Hematopoietic multipotent progenitor cell treated with erythropoietin and hydrocortisone succinate and interleukin-3 and kit ligand, for 4 days (in vitro differentiated cells): ENCODE results near the gene AHNAK2.
"Not testable (repeated sequence)": the region's sequence is repeated elsewhere in the genome, so short reads cannot be mapped to it uniquely, and the experiment has no call there.

Source experiments
- DNase-seq: peaks from one replicate; pipeline ENCODE4 v3.0.0-alpha.2; 2015

AHNAK2 gene

DNA sequence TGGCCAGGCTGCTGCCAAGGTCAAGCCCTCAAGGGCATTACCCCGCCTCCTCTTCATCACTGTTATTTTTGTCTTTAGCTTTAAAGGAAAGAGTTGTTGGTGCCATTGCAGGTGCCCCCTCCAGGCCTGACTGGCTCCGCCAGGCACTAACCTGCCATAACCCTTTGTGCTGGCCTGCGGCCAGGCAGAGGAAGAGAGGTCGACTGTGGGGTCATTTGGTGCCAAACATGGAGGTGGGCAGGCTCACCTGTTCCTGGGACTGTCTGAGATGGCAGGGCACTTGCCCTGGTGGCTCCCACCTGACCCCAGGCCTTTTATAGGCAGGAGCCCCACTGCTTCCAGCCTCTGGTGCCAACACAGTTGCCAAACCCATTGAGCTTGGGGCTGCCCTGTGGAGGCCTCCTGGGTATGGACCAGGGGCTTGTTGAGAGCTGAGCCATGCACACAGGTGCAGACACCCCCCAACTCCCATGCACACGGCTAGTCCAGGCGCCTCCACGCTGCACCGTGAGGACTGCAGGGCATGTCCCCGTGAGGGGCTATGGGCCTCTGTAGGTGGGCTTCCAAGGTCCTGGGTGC, 82.9 kb downstream of the AHNAK2 start:
- no peak for DNase-seq

DNA sequence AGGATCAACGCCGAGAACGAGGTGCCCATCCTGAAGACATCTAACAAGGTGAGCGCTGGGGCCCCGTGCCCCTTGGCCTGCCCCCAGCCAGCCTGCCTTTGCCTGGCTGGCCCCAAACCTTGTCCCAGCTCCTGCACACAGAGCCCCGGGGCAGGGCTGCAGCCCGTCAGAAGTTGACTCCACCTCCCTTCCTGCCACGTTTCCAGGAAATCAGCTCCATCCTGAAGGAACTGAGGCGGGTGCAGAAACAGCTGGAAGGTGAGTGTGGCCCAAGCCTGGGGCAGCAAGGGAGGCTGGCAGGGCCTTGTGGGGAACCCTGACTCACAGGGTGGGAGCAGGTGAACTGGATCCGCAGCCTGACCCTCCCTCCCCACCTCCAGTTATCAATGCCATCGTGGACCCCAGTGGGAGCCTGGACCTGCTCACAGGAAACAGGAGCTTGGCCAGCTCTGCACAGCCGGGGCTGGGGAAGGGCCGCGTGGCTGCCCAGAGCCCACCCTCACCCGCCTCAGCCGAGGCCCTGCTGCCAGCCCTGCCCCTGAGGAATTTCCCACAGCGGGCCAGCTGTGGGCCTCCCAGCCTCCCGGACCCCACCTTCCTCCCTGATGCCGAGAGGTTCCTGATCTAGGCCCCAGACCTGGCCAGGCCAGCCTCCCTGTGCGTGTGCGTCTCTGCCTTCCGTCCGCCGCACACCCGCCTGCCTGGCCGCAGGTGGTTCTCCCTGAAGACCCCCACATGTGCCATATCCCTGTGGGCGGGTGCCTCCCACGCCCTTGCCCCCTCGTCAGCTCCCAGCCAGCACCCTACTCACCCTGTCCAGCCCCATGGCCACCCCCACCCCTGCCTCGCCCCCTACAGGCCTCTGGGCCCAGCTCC, 83.6 kb downstream of the AHNAK2 start:
- DNase-seq, result no peak

GRCh38 chr14:104893435-104894207, 84.6 kb downstream of the AHNAK2 start:
- DNase-seq, result no peak

- DNase-seq, result no peak
Observed at GRCh38 chr14:104892531-104893434, 85.4 kb downstream of the AHNAK2 start.

GRCh38 chr14:104891664-104892530, 86.3 kb downstream of the AHNAK2 start:
- no peak for DNase-seq

DNA sequence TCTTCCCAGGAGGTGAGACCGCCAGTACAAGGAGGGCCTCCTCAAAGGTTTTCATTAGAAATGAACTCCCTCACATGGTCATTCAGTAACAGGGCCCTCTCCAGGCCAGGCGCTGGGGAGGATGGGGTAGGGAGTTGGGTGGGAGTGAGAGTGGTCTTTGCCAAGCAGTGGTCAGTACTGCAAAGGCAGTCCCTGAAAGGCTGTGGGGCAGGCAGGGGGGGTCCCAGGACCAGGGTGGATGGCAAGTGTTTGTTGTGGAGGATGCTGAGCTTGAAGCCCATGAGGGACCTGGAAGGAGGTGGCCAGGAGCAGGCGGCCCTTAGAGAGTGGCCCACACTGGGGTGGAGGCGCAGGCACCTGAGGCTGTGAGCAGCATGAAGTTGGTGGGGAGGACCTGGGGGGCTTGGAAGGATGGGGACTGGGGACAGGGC, 87.0 kb downstream of the AHNAK2 start:
- no peak for DNase-seq

DNA sequence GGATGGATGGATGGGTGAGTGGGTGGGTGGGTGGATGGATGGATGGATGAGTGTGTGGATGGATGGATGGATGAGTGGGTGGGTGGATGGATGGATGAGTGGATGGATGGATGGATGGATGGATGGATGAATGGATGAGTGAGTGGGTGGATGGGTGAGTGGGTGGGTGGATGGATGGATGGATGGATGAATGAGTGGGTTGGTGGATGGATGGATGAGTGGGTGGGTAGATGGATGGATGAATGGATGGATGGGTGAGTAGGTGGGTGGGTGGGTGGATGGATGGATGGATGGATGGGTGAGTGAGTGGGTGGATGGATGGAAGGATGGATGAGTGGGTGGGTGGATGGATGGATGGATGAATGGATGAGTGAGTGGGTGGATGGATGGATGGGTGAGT, 87.9 kb downstream of the AHNAK2 start:
- not testable (repeated sequence) for DNase-seq

- no peak for DNase-seq
Observed at GRCh38 chr14:104889375-104889757, 88.8 kb downstream of the AHNAK2 start.

DNA sequence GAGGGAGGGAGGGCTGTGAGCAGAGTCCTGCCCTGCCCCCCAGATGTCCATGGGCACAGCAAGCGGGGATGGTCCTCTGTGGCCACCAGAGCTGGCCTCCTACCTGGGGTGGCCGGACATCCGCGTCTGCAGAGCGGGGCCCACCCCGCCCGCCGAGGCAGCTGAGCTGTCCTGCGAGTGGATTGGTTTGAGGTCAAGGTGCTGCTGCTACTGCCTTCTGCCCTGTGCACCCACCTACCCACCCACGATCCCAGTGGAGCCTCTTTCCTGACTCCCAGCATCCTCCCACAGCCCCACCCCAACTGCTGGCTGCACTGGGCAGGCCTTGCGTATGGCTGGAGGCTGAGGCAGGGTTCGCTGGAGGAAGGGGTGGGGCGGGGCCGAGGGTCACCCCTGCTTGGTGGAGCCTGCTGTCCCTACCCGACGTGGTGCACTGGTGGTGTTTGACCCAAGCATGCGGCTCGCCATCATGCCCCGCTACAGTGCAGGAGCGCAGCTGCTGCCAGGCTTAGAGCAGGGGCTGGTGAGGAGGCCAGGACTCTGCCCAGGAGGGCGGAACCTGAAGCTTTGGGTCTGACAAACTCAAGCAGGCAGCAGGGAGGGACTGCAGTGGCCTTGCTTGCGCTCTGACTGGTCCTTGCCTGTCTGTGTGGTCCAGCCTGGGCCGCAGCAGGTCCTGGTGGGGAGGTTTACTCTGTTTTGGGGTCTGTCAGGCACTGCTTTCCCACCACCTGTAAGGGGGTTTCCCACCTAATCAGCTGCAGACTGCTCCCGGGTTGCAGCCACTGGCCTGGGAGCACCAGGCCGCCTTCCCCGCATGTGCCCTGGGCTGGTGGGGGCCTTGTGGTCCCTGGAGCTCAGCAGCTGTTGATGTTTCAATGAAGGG, 89.4 kb downstream of the AHNAK2 start:
- DNase-seq, result no peak

DNA sequence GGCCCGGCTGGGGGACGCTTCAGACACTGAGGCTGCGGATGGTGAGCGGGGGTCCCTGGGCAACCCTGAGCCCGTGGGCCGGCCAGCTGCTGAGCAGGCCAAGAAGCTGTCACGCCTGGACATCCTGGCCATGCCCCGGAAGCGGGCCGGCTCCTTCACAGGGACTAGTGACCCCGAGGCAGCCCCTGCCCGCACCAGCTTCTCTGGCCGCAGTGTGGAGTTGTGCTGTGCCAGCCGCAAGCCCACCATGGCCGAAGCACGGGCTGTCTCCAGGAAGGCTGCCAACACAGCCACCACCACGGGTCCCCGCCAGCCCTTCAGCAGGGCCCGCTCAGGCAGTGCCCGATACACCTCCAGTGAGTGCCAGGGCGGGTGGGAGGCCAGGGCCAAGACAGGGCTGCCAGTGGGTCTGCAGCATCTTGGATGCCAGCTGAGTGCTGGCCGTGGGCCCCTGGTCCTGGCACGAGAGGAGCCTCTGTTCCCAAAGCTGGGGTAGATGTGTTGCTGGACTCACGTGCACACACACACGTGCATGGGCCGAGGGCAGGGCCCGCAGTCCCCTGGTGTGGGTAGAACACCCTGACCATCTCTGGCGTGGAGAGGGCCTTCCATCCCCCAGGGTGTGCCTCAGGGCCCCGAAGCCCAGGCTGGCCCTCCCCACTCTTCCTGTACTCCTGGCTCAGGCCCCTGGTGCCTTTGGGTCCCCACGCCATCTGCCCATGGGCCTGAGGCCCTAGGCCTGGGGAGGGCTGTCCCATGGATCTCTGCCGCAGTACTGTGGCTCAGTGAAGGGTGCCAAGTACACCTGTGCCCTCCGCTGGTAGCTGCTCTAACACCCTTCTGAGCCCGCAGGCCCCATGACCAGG, 90.3 kb downstream of the AHNAK2 start:
- no peak for DNase-seq
